Lung (tissue), 12 donors: ENCODE results near the gene KRT13. TPM values are rescaled to one million over a fixed set of nuclear protein-coding genes. Genes with fewer than 3 reads are reported as not detected.
"Not testable (repeated sequence)": the region's sequence is repeated elsewhere in the genome, so short reads cannot be mapped to it uniquely, and the experiment has no call there.

Experiments
- ATAC-seq: fragments of 200-7000 bp; cut with Tn5 transposase; one replicate; pipeline ENCODE4 v1.9.1; 2020; ENCODE audit warnings: moderate number of reproducible peaks; ENCODE audit not compliant: insufficient read depth, low FRiP score
- DNase-seq, 3 donors: peaks; one replicate each; pipeline ENCODE4 v3.0.0-alpha.2; 2013 to 2017
- H3K27ac ChIP-seq, 2 donors: one replicate each; pipeline ENCODE4 v1.5.1; 2013; ENCODE audit warnings: mild to moderate bottlenecking in 2 of 2, moderate library complexity in 2 of 2, control low read depth in 1 of 2, inconsistent platforms in 1 of 2, low read depth in 1 of 2, low read length in 1 of 2
- H3K27me3 ChIP-seq, 3 donors: one replicate each; pipeline ENCODE4 v1.5.1; 2013; ENCODE audit warnings: low read length in 2 of 3; ENCODE audit not compliant: control insufficient read depth in 3 of 3, insufficient read depth in 3 of 3
- H3K36me3 ChIP-seq, 4 donors: one replicate each; pipeline ENCODE4 v1.5.1; 2013; ENCODE audit warnings: low read length in 4 of 4, mild to moderate bottlenecking in 1 of 4, moderate library complexity in 1 of 4; ENCODE audit not compliant: control insufficient read depth in 4 of 4, insufficient read depth in 4 of 4
- H3K4me1 ChIP-seq, 5 donors: one replicate each; pipeline ENCODE4 v1.5.1; 2013; ENCODE audit warnings: low read length in 5 of 5, mild to moderate bottlenecking in 2 of 5, moderate library complexity in 1 of 5; ENCODE audit not compliant: control insufficient read depth in 5 of 5, insufficient read depth in 5 of 5
- H3K4me3 ChIP-seq: one replicate; pipeline ENCODE4 v1.5.1; 2013; ENCODE audit warnings: mild to moderate bottlenecking, control low read depth, moderate library complexity
- H3K9ac ChIP-seq, 2 donors: one replicate each; pipeline ENCODE4 v1.5.1; 2013; ENCODE audit warnings: low read length in 2 of 2, control low read depth in 1 of 2; ENCODE audit not compliant: insufficient read depth in 1 of 2
- H3K9me3 ChIP-seq, 4 donors: one replicate each; pipeline ENCODE4 v1.5.1; 2013; ENCODE audit warnings: low read length in 3 of 4, mild to moderate bottlenecking in 1 of 4, moderate library complexity in 1 of 4; ENCODE audit not compliant: control insufficient read depth in 4 of 4, insufficient read depth in 3 of 4
- CTCF ChIP-seq: IDR thresholded peaks from 2 replicates; pipeline ENCODE4 v1.5.1; 2012; ENCODE audit warnings: mild to moderate bottlenecking; ENCODE audit errors: control extremely low read depth, extremely low read depth
- whole genome bisulfite sequencing, 2 donors: extraction: QIAGEN DNeasy Blood & Tissue Kit; methylation state at CpG; one replicate each; pipeline ENCODE4 v1.1.7; 2013; 5-methylcytosine and 5-hydroxymethylcytosine counted together
- polyA plus RNA-seq, 2 donors: library from polyadenylated mRNA; stranded (reverse); fragments of 200-250 nt; gene quantifications; one replicate each; pipeline ENCODE4 v1.2.1, GENCODE V29; 2013
- total RNA-seq, 2 donors: library from RNA; depleted of rRNA in 1 of 2; stranded (reverse); fragments of >200 nt in 1 of 2; gene quantifications; one replicate each; pipeline ENCODE4 v1.2.1, GENCODE V29; 2014 to 2021
- donor health status: control.
- donor health status: control.
- donor health status: Bipolar disorder and iron deficiency.
- donor health status: healthy.
- donor health status: DM: yes; HTN: yes; CAD: no.

KRT13 gene
- total and polyA plus RNA-seq, 4 donors = 4.0 to 16.1 (median 9.8) TPM

- TF ChIP-seq CTCF = no peak
- Histone ChIP-seq H3K4me3 (no peak overlapping the region), H3K9me3 (peaks cover 0 to 5% (median 0%) of the 10 kb centered on the region in 4 donors), H3K27ac (no peak overlapping the region), H3K36me3 (no peaks in the 10 kb centered on the region), H3K4me1 (peaks cover 0 to 16% (median 5%) of the 10 kb centered on the region in 5 donors), H3K9ac (no peak overlapping the region), H3K27me3 (no peaks in the 10 kb centered on the region)
- WGBS, 2 donors = 92 to 98% methylated on average over 3 of the region's 3 CpGs
- no peak for ATAC-seq
- DNase-seq = no peak
Measured at GRCh38 chr17:41546819-41547218, 41.4 kb upstream of the KRT13 start.

GRCh38 chr17:41545829-41546410 is 40.5 kb upstream of the KRT13 start:
- Histone ChIP-seq H3K4me1 (peaks cover 0 to 16% (median 5%) of the 10 kb centered on the region in 5 donors), H3K27ac (no peak overlapping the region), H3K36me3 (no peaks in the 10 kb centered on the region), H3K4me3 (no peak overlapping the region), H3K9ac (no peak overlapping the region), H3K9me3 (peaks cover 0 to 5% (median 0%) of the 10 kb centered on the region in 4 donors), H3K27me3 (no peaks in the 10 kb centered on the region)
- WGBS, 2 donors = 84 to 85% methylated on average over 13 of the region's 13 CpGs
- TF ChIP-seq CTCF = no peak
- DNase-seq = no peak
- ATAC-seq = no peak

GRCh38 chr17:41544935-41545334 is 39.5 kb upstream of the KRT13 start:
- H3K9me3 ChIP-seq = peaks cover 0 to 5% (median 0%) of the 10 kb centered on the region in 4 donors
- H3K4me1 ChIP-seq = peaks cover 0 to 16% (median 6%) of the 10 kb centered on the region in 5 donors
- H3K4me3 ChIP-seq = no peak overlapping the region
- ATAC-seq = no peak
- no peak for TF ChIP-seq CTCF
- no peak for DNase-seq
- H3K27ac ChIP-seq = no peak overlapping the region
- whole genome bisulfite sequencing, 2 donors = 91 to 94% methylated on average over 5 of the region's 5 CpGs
- no peak overlapping the region for H3K9ac ChIP-seq
- H3K27me3 ChIP-seq = no peaks in the 10 kb centered on the region
- H3K36me3 ChIP-seq = no peaks in the 10 kb centered on the region

- ATAC-seq = no peak
- Histone ChIP-seq H3K27ac (peak overlapping the region in 1 of 2 donors; percentile 33), H3K9ac (no peak overlapping the region), H3K27me3 (no peaks in the 10 kb centered on the region), H3K4me3 (no peak overlapping the region), H3K9me3 (peaks cover 0 to 5% (median 0%) of the 10 kb centered on the region in 4 donors), H3K36me3 (no peaks in the 10 kb centered on the region), H3K4me1 (peaks cover 0 to 15% (median 6%) of the 10 kb centered on the region in 5 donors)
- no peak for TF ChIP-seq CTCF
- peak in 2 of 3 donors; percentile 18 to 67 for DNase-seq
- WGBS, 2 donors = 49 to 73% methylated on average over 5 of the region's 5 CpGs
Measured at GRCh38 chr17:41544491-41544892, 39.1 kb upstream of the KRT13 start.

GRCh38 chr17:41542786-41543185 is 37.4 kb upstream of the KRT13 start:
- not testable (repeated sequence) for H3K36me3 ChIP-seq, H3K27me3 ChIP-seq, H3K4me3 ChIP-seq, ATAC-seq, H3K9me3 ChIP-seq, H3K27ac ChIP-seq, H3K9ac ChIP-seq, DNase-seq
- WGBS, 2 donors = 85 to 87% methylated on average over 10 of the region's 10 CpGs
- peaks cover 0 to 12% (median 0%) of the 10 kb centered on the region in 5 donors for H3K4me1 ChIP-seq
